ENCODE data around the gene CPSF4L. TPM values are rescaled to one million over a fixed set of nuclear protein-coding genes. Genes with fewer than 3 reads are reported as not detected.

Gene CPSF4L
- total and polyA plus RNA-seq, 2 of the 13 experiments (the other 11 are each of a cell fraction or from before 2014, with no cell fraction given) = 0.73 to 1.6 TPM

DNA sequence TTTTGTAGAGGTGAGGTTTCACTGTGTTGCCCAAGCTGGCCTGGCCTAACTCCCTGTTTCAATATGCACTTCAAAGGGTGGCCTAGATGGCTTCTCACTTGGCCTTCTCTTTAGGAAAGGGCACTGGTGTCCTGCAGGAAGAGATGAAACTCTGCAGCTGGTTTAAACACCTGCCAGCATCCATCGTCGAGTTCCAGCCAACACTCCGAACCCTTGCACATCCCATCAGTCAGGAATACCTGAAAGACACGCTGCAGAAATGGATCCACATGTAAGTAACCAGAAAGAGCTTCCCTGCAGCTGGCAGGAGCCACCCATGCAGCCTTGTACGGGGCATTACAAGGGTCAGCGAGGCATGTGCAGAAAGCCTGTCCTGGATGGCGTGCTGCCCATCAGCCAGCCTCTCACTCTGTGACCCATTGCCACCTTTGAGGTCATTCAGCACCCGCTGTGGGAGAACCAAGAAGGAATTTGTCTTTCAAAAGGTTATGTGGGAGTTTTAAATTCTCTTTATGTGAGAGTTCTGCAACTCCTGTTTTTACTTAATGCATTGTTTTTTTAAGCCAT lies 61.8 kb downstream of the CPSF4L start:
- FAIRE-seq = no peak
- TF ChIP-seq, protein P1, sequence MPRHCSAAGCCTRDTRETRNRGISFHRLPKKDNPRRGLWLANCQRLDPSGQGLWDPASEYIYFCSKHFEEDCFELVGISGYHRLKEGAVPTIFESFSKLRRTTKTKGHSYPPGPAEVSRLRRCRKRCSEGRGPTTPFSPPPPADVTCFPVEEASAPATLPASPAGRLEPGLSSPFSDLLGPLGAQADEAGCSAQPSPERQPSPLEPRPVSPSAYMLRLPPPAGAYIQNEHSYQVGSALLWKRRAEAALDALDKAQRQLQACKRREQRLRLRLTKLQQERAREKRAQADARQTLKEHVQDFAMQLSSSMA (CRISPR knock-in tag; IDR thresholded peaks at IDR 0.05) = 0 out of 2 replicates have a peak, but pooled peaks have one; percentile 29
- TF ChIP-seq NFIB (CRISPR knock-in tag; IDR thresholded peaks at IDR 0.05; ENCODE audit: borderline replicate concordance) (no peak), MAFK (conservative IDR thresholded peaks at IDR 0.05 in 1 of 2, IDR thresholded peaks at IDR 0.05 in 1 of 2; ENCODE audit: low read length in 2 of 2) (no peak), MEIS2 (CRISPR knock-in tag; IDR thresholded peaks at IDR 0.05) (no peak), NR2F6 (IDR thresholded peaks at IDR 0.05) (no peak), NR2F6 (CRISPR knock-in tag; IDR thresholded peaks at IDR 0.05) (no peak), ZNF263 (CRISPR knock-in tag; IDR thresholded peaks at IDR 0.05) (no peak), ZNF773 (CRISPR knock-in tag; IDR thresholded peaks at IDR 0.05; ENCODE audit: borderline replicate concordance) (no peak), ZNF44 (CRISPR knock-in tag; IDR thresholded peaks at IDR 0.05) (0 out of 2 replicates have a peak, but pooled peaks have one; percentile 20), HOXA9 (CRISPR knock-in tag; IDR thresholded peaks at IDR 0.05; ENCODE audit: borderline replicate concordance) (0 out of 2 replicates have a peak, but pooled peaks have one; percentile 28)
- TF ChIP-seq, protein P2, sequence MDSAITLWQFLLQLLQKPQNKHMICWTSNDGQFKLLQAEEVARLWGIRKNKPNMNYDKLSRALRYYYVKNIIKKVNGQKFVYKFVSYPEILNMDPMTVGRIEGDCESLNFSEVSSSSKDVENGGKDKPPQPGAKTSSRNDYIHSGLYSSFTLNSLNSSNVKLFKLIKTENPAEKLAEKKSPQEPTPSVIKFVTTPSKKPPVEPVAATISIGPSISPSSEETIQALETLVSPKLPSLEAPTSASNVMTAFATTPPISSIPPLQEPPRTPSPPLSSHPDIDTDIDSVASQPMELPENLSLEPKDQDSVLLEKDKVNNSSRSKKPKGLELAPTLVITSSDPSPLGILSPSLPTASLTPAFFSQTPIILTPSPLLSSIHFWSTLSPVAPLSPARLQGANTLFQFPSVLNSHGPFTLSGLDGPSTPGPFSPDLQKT (CRISPR knock-in tag; IDR thresholded peaks at IDR 0.05; ENCODE audit: borderline replicate concordance) = no peak
- TF ChIP-seq, protein P3, sequence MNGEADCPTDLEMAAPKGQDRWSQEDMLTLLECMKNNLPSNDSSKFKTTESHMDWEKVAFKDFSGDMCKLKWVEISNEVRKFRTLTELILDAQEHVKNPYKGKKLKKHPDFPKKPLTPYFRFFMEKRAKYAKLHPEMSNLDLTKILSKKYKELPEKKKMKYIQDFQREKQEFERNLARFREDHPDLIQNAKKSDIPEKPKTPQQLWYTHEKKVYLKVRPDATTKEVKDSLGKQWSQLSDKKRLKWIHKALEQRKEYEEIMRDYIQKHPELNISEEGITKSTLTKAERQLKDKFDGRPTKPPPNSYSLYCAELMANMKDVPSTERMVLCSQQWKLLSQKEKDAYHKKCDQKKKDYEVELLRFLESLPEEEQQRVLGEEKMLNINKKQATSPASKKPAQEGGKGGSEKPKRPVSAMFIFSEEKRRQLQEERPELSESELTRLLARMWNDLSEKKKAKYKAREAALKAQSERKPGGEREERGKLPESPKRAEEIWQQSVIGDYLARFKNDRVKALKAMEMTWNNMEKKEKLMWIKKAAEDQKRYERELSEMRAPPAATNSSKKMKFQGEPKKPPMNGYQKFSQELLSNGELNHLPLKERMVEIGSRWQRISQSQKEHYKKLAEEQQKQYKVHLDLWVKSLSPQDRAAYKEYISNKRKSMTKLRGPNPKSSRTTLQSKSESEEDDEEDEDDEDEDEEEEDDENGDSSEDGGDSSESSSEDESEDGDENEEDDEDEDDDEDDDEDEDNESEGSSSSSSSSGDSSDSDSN (CRISPR knock-in tag; IDR thresholded peaks at IDR 0.05) = 0 out of 2 replicates have a peak, but pooled peaks have one; percentile 30
- TF ChIP-seq, protein P4, sequence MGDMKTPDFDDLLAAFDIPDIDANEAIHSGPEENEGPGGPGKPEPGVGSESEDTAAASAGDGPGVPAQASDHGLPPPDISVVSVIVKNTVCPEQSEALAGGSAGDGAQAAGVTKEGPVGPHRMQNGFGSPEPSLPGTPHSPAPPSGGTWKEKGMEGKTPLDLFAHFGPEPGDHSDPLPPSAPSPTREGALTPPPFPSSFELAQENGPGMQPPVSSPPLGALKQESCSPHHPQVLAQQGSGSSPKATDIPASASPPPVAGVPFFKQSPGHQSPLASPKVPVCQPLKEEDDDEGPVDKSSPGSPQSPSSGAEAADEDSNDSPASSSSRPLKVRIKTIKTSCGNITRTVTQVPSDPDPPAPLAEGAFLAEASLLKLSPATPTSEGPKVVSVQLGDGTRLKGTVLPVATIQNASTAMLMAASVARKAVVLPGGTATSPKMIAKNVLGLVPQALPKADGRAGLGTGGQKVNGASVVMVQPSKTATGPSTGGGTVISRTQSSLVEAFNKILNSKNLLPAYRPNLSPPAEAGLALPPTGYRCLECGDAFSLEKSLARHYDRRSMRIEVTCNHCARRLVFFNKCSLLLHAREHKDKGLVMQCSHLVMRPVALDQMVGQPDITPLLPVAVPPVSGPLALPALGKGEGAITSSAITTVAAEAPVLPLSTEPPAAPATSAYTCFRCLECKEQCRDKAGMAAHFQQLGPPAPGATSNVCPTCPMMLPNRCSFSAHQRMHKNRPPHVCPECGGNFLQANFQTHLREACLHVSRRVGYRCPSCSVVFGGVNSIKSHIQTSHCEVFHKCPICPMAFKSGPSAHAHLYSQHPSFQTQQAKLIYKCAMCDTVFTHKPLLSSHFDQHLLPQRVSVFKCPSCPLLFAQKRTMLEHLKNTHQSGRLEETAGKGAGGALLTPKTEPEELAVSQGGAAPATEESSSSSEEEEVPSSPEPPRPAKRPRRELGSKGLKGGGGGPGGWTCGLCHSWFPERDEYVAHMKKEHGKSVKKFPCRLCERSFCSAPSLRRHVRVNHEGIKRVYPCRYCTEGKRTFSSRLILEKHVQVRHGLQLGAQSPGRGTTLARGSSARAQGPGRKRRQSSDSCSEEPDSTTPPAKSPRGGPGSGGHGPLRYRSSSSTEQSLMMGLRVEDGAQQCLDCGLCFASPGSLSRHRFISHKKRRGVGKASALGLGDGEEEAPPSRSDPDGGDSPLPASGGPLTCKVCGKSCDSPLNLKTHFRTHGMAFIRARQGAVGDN (CRISPR knock-in tag; IDR thresholded peaks at IDR 0.05) = 0 out of 2 replicates have a peak, but pooled peaks have one; percentile 14
- TF ChIP-seq, protein P5, sequence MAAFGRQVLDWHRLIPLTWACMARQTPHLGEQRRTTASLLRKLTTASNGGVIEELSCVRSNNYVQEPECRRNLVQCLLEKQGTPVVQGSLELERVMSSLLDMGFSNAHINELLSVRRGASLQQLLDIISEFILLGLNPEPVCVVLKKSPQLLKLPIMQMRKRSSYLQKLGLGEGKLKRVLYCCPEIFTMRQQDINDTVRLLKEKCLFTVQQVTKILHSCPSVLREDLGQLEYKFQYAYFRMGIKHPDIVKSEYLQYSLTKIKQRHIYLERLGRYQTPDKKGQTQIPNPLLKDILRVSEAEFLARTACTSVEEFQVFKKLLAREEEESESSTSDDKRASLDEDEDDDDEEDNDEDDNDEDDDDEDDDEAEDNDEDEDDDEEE (CRISPR knock-in tag; IDR thresholded peaks at IDR 0.05) = 0 out of 2 replicates have a peak, but pooled peaks have one; percentile 47

More for the DNA sequence above, 61.8 kb downstream of the CPSF4L start:
- Histone ChIP-seq H3K36me3 (replicated peaks in 1 of 2; ENCODE audit: control insufficient read depth in 1 of 2, insufficient read depth in 2 of 2, low read length in 2 of 2) (peaks cover 30 to 68% of the 10 kb centered on the region in 2 experiments), H4K20me1 (ENCODE audit: insufficient read depth, low read length) (peaks cover 3% of the 10 kb centered on the region; the same call in 1 of the 2 replicates), H3K4me1 (ENCODE audit: insufficient read depth, low read length) (peaks cover 69% of the 10 kb centered on the region), H3K4me3 (replicated peaks in 1 of 3; ENCODE audit: insufficient read depth in 1 of 3, low read depth in 2 of 3, low read length in 3 of 3) (no peak overlapping the region), H2AFZ (ENCODE audit: low read length) (no peak overlapping the region), H3K27ac (ENCODE audit: extremely low read length, insufficient read depth, low read length) (peak overlapping the region; percentile 76), H3K4me2 (ENCODE audit: low read depth, low read length) (no peak overlapping the region), H3K9ac (ENCODE audit: insufficient read depth, low read depth, low read length) (no peak overlapping the region), H3K9me3 (ENCODE audit: low read length) (no peaks in the 10 kb centered on the region), H3K79me2 (ENCODE audit: insufficient read depth, low read length) (peaks cover 28% of the 10 kb centered on the region), H3K27me3 (ENCODE audit: control insufficient read depth in 1 of 2, insufficient read depth in 2 of 2, low read length in 2 of 2) (no peaks in the 10 kb centered on the region)
- over 99% methylated on average over 8 of the region's 8 CpGs for WGBS (ENCODE audit: low lambda C conversion rate)
- no TSS peak for BruUV-seq (replicated peaks)
- ATAC-seq (no peak), DNase-seq (ENCODE audit: low spot score) (no peak)
- CTCF ChIA-PET (ENCODE audit: low intra/inter-chr PET ratio, low total read pairs) = no interaction called here
- POLR2A ChIA-PET = interaction anchor here (2.3 to 4.4 kb wide), 2 partner anchors 7 to 32 kb away, joined by 11 to 47 read pairs; partner anchors contain the start of gene COG1
- intact Hi-C loops (cut with micrococcal nuclease; ENCODE audit: unreplicated experiment) = loop anchor here (2.0 to 5.0 kb wide), 4 partner anchors 31 to 608 kb away; partner anchors contain the start of gene CDC42EP4
- in situ Hi-C loops (cut with HindIII; ENCODE audit: extremely low pct_ligation_motif_present, low pct_unique_long_range_greater_than_20kb) = loop anchor here (10.0 kb wide), 1 partner anchor 625 kb away; no protein-coding TSS in a partner anchor

All from HepG2 (cell line).